Fibroblast of mammary gland (primary cell): ENCODE results near the gene ITGA1.

Source experiments
- DNase-seq: peaks from one replicate; pipeline ENCODE4 v3.0.0-alpha.2; 2010; ENCODE audit warnings: low read depth
- H3K4me3 ChIP-seq: 2 replicates; pipeline ENCODE4 v1.5.1; 2011; ENCODE audit warnings: low read depth, mild to moderate bottlenecking, low read length, moderate library complexity; ENCODE audit not compliant: control insufficient read depth
- CTCF ChIP-seq: conservative IDR thresholded peaks from 2 replicates; pipeline ENCODE4 v1.5.1; 2011; ENCODE audit warnings: low read depth, low read length, inconsistent platforms; ENCODE audit not compliant: control insufficient read depth, insufficient read depth

The ITGA1 gene

GRCh38 chr5:52853650-52854049, 65.9 kb downstream of the ITGA1 start:
- no peak for TF ChIP-seq CTCF
- no peak for DNase-seq
- H3K4me3 ChIP-seq: no peak overlapping the region

GRCh38 chr5:52854301-52854700, 66.6 kb downstream of the ITGA1 start:
- no peak for DNase-seq
- TF ChIP-seq CTCF: no peak
- no peak overlapping the region for H3K4me3 ChIP-seq

GRCh38 chr5:52854949-52855348, 67.2 kb downstream of the ITGA1 start:
- DNase-seq: no peak
- TF ChIP-seq CTCF: no peak
- H3K4me3 ChIP-seq: no peak overlapping the region

GRCh38 chr5:52856564-52856963, 68.8 kb downstream of the ITGA1 start:
- peak; percentile 33 for DNase-seq
- no peak overlapping the region for H3K4me3 ChIP-seq
- no peak for TF ChIP-seq CTCF

- H3K4me3 ChIP-seq: no peak overlapping the region
- peak; percentile 62 for DNase-seq
- no peak for TF ChIP-seq CTCF
Measured at GRCh38 chr5:52859628-52860027, 71.9 kb downstream of the ITGA1 start.

GRCh38 chr5:52861368-52861767, 73.7 kb downstream of the ITGA1 start:
- no peak for DNase-seq
- no peak for TF ChIP-seq CTCF

GRCh38 chr5:52863715-52864290, 76.1 kb downstream of the ITGA1 start:
- H3K4me3 ChIP-seq: no peak overlapping the region
- no peak for TF ChIP-seq CTCF
- DNase-seq: no peak

More at GRCh38 chr5:52861368-52861767, 73.7 kb downstream of the ITGA1 start:
- no peak overlapping the region for H3K4me3 ChIP-seq
